Mesenchymal stem cell (in vitro differentiated cells and primary cell): ENCODE data around the gene UCN2.

ENCODE experiments used
- DNase-seq: peaks from one replicate; pipeline ENCODE4 v3.0.0-alpha.2; 2013
- H2AFZ ChIP-seq: one replicate; pipeline ENCODE4 v1.6.1; 2013; ENCODE audit warnings: low read depth, mild to moderate bottlenecking, control low read depth, inconsistent platforms, low read length, moderate library complexity
- H2AK5ac ChIP-seq: 2 replicates; pipeline ENCODE4 v1.6.1; 2013; ENCODE audit warnings: low read length, moderate library complexity, mild to moderate bottlenecking, inconsistent platforms; ENCODE audit not compliant: severe bottlenecking
- H2BK120ac ChIP-seq: one replicate; pipeline ENCODE4 v1.6.1; 2013; ENCODE audit warnings: low read depth, mild to moderate bottlenecking, inconsistent platforms, low read length, moderate library complexity
- H2BK12ac ChIP-seq, 2 experiments: one replicate each; pipeline ENCODE4 v1.6.1; 2013; ENCODE audit warnings: inconsistent platforms in 2 of 2, low read length in 2 of 2, mild to moderate bottlenecking in 2 of 2, moderate library complexity in 2 of 2, control low read depth in 1 of 2
- H2BK15ac ChIP-seq: one replicate; pipeline ENCODE4 v1.6.1; 2013; ENCODE audit warnings: mild to moderate bottlenecking, low read depth, inconsistent platforms; ENCODE audit not compliant: poor library complexity, severe bottlenecking
- H2BK5ac ChIP-seq: 2 replicates; pipeline ENCODE4 v1.6.1; 2013; ENCODE audit warnings: low read depth, mild to moderate bottlenecking, low read length, control low read depth, inconsistent platforms; ENCODE audit not compliant: poor library complexity, severe bottlenecking
- H3K14ac ChIP-seq, 2 experiments: one replicate each; pipeline ENCODE4 v1.6.1; 2013; ENCODE audit warnings: inconsistent platforms in 2 of 2, low read length in 2 of 2, control low read depth in 1 of 2, mild to moderate bottlenecking in 1 of 2, moderate library complexity in 1 of 2
- H3K18ac ChIP-seq, 2 experiments: one replicate each; pipeline ENCODE4 v1.6.1; 2013; ENCODE audit warnings: inconsistent platforms in 2 of 2, low read length in 2 of 2, control low read depth in 1 of 2, low read depth in 1 of 2, mild to moderate bottlenecking in 1 of 2
- H3K23ac ChIP-seq, 2 experiments: one replicate each; pipeline ENCODE4 v1.6.1; 2013; ENCODE audit warnings: inconsistent platforms in 2 of 2, low read length in 2 of 2, mild to moderate bottlenecking in 2 of 2, moderate library complexity in 2 of 2, control low read depth in 1 of 2
- H3K27ac ChIP-seq: 2 replicates; pipeline ENCODE4 v1.5.1; 2013; ENCODE audit warnings: mild to moderate bottlenecking, moderate library complexity, low read length, control low read depth, inconsistent platforms; ENCODE audit not compliant: poor library complexity, severe bottlenecking
- H3K27me3 ChIP-seq, 2 experiments: 2 replicates each; pipeline versions ENCODE4 v1.6.1 to v1.7.0; 2013; ENCODE audit warnings: low read length in 2 of 2, mild to moderate bottlenecking in 2 of 2, moderate library complexity in 2 of 2, control low read depth in 1 of 2, inconsistent platforms in 1 of 2; ENCODE audit not compliant: control insufficient read depth in 1 of 2, insufficient read depth in 1 of 2
- H3K36me3 ChIP-seq, 2 experiments: 2 replicates each; pipeline versions ENCODE4 v1.6.1 to v1.7.0; 2013; ENCODE audit warnings: low read length in 2 of 2, control low read depth in 1 of 2, inconsistent platforms in 1 of 2, low read depth in 1 of 2, mild to moderate bottlenecking in 1 of 2; ENCODE audit not compliant: insufficient read depth in 2 of 2, control insufficient read depth in 1 of 2
- H3K4ac ChIP-seq, 2 experiments: one replicate each; pipeline ENCODE4 v1.6.1; 2013; ENCODE audit warnings: inconsistent platforms in 2 of 2, low read length in 2 of 2, mild to moderate bottlenecking in 2 of 2, moderate library complexity in 2 of 2, control low read depth in 1 of 2, low read depth in 1 of 2
- H3K4me1 ChIP-seq: 2 replicates; pipeline ENCODE4 v1.6.1; 2013; ENCODE audit warnings: low read depth, low read length, control low read depth; ENCODE audit not compliant: control insufficient read depth, insufficient read depth
- H3K4me2 ChIP-seq: 2 replicates; pipeline ENCODE4 v1.6.1; 2013; ENCODE audit warnings: low read length, mild to moderate bottlenecking, inconsistent platforms; ENCODE audit not compliant: poor library complexity, severe bottlenecking
- H3K4me3 ChIP-seq, 2 experiments: 2 replicates each; pipeline versions ENCODE4 v1.5.1 to v1.7.0; 2013; ENCODE audit warnings: low read length in 2 of 2, mild to moderate bottlenecking in 2 of 2, control low read depth in 1 of 2, low read depth in 1 of 2; ENCODE audit not compliant: insufficient read depth in 1 of 2
- H3K79me1 ChIP-seq: replicated peaks from 2 replicates; pipeline ENCODE4 v1.6.1; 2013; ENCODE audit warnings: mild to moderate bottlenecking, control low read depth, low read length, inconsistent platforms; ENCODE audit not compliant: poor library complexity, severe bottlenecking
- H3K9ac ChIP-seq: 2 replicates; pipeline ENCODE4 v1.7.0; 2013; ENCODE audit warnings: mild to moderate bottlenecking, low read length, moderate library complexity
- H3K9me3 ChIP-seq: 2 replicates; pipeline ENCODE4 v1.7.0; 2013; ENCODE audit warnings: mild to moderate bottlenecking, low read length; ENCODE audit not compliant: control insufficient read depth
- H4K8ac ChIP-seq: one replicate; pipeline ENCODE4 v1.6.1; 2013; ENCODE audit warnings: inconsistent platforms, mild to moderate bottlenecking, low read length, moderate library complexity
- H4K91ac ChIP-seq: one replicate; pipeline ENCODE4 v1.6.1; 2013; ENCODE audit warnings: mild to moderate bottlenecking, low read length, inconsistent platforms
- WGBS: methylation state at CpG from one replicate; pipeline ENCODE4 v1.1.7; 2013; ENCODE audit warnings: mixed read lengths; 5-methylcytosine and 5-hydroxymethylcytosine counted together

UCN2 gene

DNA sequence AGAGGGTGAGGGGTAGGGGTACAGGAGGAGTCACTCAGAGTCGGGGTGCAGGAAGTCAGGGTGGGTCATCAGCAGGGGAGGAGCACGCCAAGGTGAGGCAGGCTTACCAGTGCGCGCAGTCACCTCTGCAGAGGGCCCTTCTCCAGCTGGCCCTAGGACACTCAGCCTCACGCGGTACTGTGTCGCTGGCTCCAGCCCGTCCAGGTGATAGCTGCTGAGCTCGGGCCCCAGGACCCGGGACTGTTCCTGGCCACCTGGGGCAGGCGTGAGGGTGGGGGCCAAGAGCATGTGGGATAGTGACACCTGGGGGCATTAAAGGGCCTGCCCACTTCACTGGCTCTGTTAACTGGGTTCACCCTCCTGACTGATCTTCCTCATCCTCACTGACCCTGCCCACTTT is 24.1 kb upstream of the UCN2 start:
- H3K79me1 ChIP-seq = peaks cover 51% of the 10 kb centered on the region
- no peaks in the 10 kb centered on the region for H3K9me3 ChIP-seq
- peaks cover 48% of the 10 kb centered on the region for H3K4me1 ChIP-seq
- H3K36me3 ChIP-seq = peaks cover 11 to 100% of the 10 kb centered on the region in 2 experiments
- no peak overlapping the region for H3K4me2 ChIP-seq
- H4K8ac ChIP-seq = no peak overlapping the region
- no peak overlapping the region for H3K4ac ChIP-seq
- no peak overlapping the region for H2AK5ac ChIP-seq
- no peak overlapping the region for H2BK15ac ChIP-seq
- H2BK120ac ChIP-seq = no peak overlapping the region
- H4K91ac ChIP-seq = no peak overlapping the region
- H3K27me3 ChIP-seq = no peaks in the 10 kb centered on the region
- no peak overlapping the region for H2AFZ ChIP-seq
- no peak overlapping the region for H3K4me3 ChIP-seq
- 93% methylated on average over 10 of the region's 11 CpGs for WGBS
- no peak overlapping the region for H3K23ac ChIP-seq
- no peak overlapping the region for H2BK5ac ChIP-seq
- DNase-seq = no peak
- H3K14ac ChIP-seq = no peak overlapping the region
- H2BK12ac ChIP-seq = no peak overlapping the region
- H3K9ac ChIP-seq = no peak overlapping the region
- no peak overlapping the region for H3K27ac ChIP-seq
- H3K18ac ChIP-seq = no peak overlapping the region

DNA sequence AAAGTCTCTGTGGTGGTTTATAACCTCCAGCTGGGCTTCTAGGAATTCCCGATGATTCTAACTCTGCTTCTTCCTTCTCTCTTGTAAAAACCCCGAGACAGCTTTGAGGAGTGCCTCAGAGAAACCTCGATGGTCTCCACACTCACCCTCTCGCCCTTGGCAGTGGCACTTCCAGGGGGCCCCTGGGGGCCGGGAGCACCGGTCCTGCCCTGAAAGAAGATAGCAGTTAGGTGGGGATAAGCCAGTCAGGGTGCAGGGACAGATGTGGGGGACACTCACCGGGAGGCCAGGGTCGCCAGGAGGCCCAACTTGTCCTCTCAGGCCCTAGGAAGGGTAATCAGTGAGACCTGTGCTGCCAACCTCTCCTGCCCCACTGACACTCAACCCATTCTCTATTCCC is 21.8 kb upstream of the UCN2 start:
- Histone ChIP-seq H2AFZ (no peak overlapping the region), H3K4ac (no peak overlapping the region), H2BK5ac (no peak overlapping the region), H3K27me3 (no peaks in the 10 kb centered on the region), H3K27ac (no peak overlapping the region), H3K79me1 (peaks cover 61% of the 10 kb centered on the region), H3K36me3 (peaks cover 17 to 100% of the 10 kb centered on the region in 2 experiments), H2AK5ac (no peak overlapping the region), H2BK12ac (no peak overlapping the region), H3K4me1 (peaks cover 31% of the 10 kb centered on the region), H3K14ac (no peak overlapping the region), H4K8ac (no peak overlapping the region), H3K4me2 (no peak overlapping the region), H3K4me3 (no peak overlapping the region), H2BK120ac (no peak overlapping the region), H2BK15ac (no peak overlapping the region), H3K9ac (no peak overlapping the region), H3K9me3 (no peaks in the 10 kb centered on the region), H4K91ac (no peak overlapping the region), H3K23ac (no peak overlapping the region), H3K18ac (no peak overlapping the region)
- DNase-seq = no peak
- 93% methylated on average over 8 of the region's 8 CpGs for WGBS

DNA sequence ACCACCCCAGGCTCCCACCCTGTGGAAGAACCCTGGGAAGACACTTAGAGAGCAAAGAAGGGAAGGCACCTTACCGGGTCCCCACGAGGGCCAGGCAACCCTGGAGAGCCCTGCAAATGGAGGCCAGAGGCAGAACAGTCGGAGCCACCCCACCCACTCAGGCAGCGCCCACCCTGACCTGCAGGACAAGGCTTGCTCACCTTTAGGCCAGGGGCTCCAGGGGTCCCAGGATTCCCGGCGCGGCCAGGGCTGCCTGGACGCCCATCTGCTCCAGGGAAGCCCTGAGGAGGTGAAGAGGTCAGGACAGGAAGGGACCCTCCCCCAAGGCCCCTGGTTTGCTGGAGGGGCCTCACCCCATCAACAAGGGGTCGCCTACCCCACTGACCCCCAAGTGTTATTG is 21.3 kb upstream of the UCN2 start:
- no peak overlapping the region for H3K14ac ChIP-seq
- no peaks in the 10 kb centered on the region for H3K27me3 ChIP-seq
- no peak overlapping the region for H2BK5ac ChIP-seq
- H3K4me1 ChIP-seq = peaks cover 26% of the 10 kb centered on the region
- H3K79me1 ChIP-seq = peaks cover 63% of the 10 kb centered on the region
- no peak overlapping the region for H2BK120ac ChIP-seq
- no peak overlapping the region for H2BK12ac ChIP-seq
- no peak overlapping the region for H2AFZ ChIP-seq
- DNase-seq = no peak
- no peak overlapping the region for H3K9ac ChIP-seq
- no peaks in the 10 kb centered on the region for H3K9me3 ChIP-seq
- H4K91ac ChIP-seq = no peak overlapping the region
- peaks cover 17 to 100% of the 10 kb centered on the region in 2 experiments for H3K36me3 ChIP-seq
- H2AK5ac ChIP-seq = no peak overlapping the region
- no peak overlapping the region for H3K4me2 ChIP-seq
- H3K4me3 ChIP-seq = no peak overlapping the region
- H4K8ac ChIP-seq = no peak overlapping the region
- WGBS = 96% methylated on average over 9 of the region's 9 CpGs
- no peak overlapping the region for H3K4ac ChIP-seq
- H2BK15ac ChIP-seq = no peak overlapping the region
- no peak overlapping the region for H3K27ac ChIP-seq
- H3K23ac ChIP-seq = no peak overlapping the region
- H3K18ac ChIP-seq = no peak overlapping the region

DNA sequence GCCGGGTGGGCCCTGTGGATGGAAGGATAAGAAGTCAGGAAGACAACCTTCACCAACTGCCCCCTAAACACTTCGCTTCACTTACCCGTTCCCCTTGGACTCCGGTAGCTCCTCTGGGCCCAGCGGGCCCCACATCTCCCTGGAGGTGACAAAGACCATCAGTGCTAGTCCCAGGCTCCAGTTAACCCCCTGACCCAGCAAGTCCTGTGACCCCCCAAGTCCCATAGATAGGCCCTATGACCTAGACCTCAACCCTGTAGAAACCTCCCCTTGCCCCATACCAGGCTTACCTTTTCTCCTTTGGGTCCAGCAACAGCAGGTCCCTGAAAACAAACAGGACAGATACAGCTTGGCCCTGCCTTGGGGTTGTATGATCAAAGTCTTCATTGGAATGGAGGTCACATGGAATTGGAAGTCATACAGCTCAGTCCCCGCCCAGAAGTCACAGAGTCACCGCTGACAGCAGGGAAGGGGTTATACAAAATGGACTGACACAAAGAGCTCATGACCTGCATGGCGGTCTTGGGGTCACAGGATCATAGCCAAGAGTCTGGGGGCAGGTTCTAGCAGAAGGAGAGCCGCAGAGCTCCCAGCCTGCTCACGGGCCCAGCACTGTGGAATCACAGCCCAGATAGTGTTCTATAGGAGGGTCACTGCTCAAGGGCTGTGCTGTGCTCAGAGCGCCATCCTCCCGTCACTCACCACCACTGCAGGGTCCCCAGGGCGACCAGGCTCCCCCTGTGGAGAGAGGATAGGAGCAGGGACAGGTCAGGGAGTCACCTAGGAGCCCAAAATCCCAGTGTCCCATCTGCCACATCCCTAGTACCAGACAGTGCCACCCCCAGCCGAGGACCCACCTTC is 18.3 kb upstream of the UCN2 start:
- no peaks in the 10 kb centered on the region for H3K27me3 ChIP-seq
- H3K4me3 ChIP-seq = no peak overlapping the region
- no peaks in the 10 kb centered on the region for H3K9me3 ChIP-seq
- H3K4me1 ChIP-seq = peaks cover 8% of the 10 kb centered on the region
- peaks cover 25 to 99% of the 10 kb centered on the region in 2 experiments for H3K36me3 ChIP-seq
- no peak overlapping the region for H3K14ac ChIP-seq
- H3K9ac ChIP-seq = no peak overlapping the region
- H2BK5ac ChIP-seq = no peak overlapping the region
- no peak overlapping the region for H3K4me2 ChIP-seq
- peaks cover 54% of the 10 kb centered on the region for H3K79me1 ChIP-seq
- no peak overlapping the region for H2AFZ ChIP-seq
- H4K8ac ChIP-seq = no peak overlapping the region
- H2BK15ac ChIP-seq = no peak overlapping the region
- 97% methylated on average over 11 of the region's 14 CpGs for WGBS
- no peak for DNase-seq
- H3K27ac ChIP-seq = no peak overlapping the region
- no peak overlapping the region for H2BK120ac ChIP-seq
- no peak overlapping the region for H2AK5ac ChIP-seq
- H2BK12ac ChIP-seq = no peak overlapping the region
- no peak overlapping the region for H3K18ac ChIP-seq
- H3K23ac ChIP-seq = no peak overlapping the region
- no peak overlapping the region for H4K91ac ChIP-seq
- H3K4ac ChIP-seq = no peak overlapping the region
